ENCODE measurements around the gene ADA.

Gene ADA

GRCh38 chr20:44632103-44632752 is 19.3 kb downstream of the ADA start:
- TF ChIP-seq POLR2AphosphoS5 (IDR thresholded peaks at IDR 0.05; ENCODE audit: low read depth, low read length) (no peak), SIN3A (IDR thresholded peaks at IDR 0.05; ENCODE audit: borderline replicate concordance, insufficient read depth, low read length) (no peak), FOXP2 (optimal IDR thresholded peaks at IDR 0.05; ENCODE audit: borderline replicate concordance, extremely low read depth, extremely low read length, insufficient read depth) (no peak), TAF1 (IDR thresholded peaks at IDR 0.05; ENCODE audit: borderline replicate concordance, insufficient read depth, low read length) (no peak), REST (IDR thresholded peaks at IDR 0.05; ENCODE audit: insufficient read depth in 1 of 2, low read depth in 2 of 2, low read length in 2 of 2) (no peak)

- TF ChIP-seq TAF1 (IDR thresholded peaks at IDR 0.05; ENCODE audit: borderline replicate concordance, insufficient read depth, low read length): no peak
- no peak for TF ChIP-seq REST (IDR thresholded peaks at IDR 0.05; ENCODE audit: insufficient read depth in 1 of 2, low read depth in 2 of 2, low read length in 2 of 2)
- TF ChIP-seq FOXP2 (optimal IDR thresholded peaks at IDR 0.05; ENCODE audit: borderline replicate concordance, extremely low read depth, extremely low read length, insufficient read depth): no peak
- no peak for TF ChIP-seq POLR2AphosphoS5 (IDR thresholded peaks at IDR 0.05; ENCODE audit: low read depth, low read length)
- TF ChIP-seq SIN3A (IDR thresholded peaks at IDR 0.05; ENCODE audit: borderline replicate concordance, insufficient read depth, low read length): no peak
These were observed 21.2 kb downstream of the ADA start for GRCh38 chr20:44630297-44630696.

GRCh38 chr20:44629542-44629941 is 22.0 kb downstream of the ADA start:
- TF ChIP-seq POLR2AphosphoS5 (IDR thresholded peaks at IDR 0.05; ENCODE audit: low read depth, low read length) (no peak), REST (IDR thresholded peaks at IDR 0.05; ENCODE audit: insufficient read depth in 1 of 2, low read depth in 2 of 2, low read length in 2 of 2) (no peak), FOXP2 (optimal IDR thresholded peaks at IDR 0.05; ENCODE audit: borderline replicate concordance, extremely low read depth, extremely low read length, insufficient read depth) (no peak), TAF1 (IDR thresholded peaks at IDR 0.05; ENCODE audit: borderline replicate concordance, insufficient read depth, low read length) (no peak), SIN3A (IDR thresholded peaks at IDR 0.05; ENCODE audit: borderline replicate concordance, insufficient read depth, low read length) (no peak)

GRCh38 chr20:44629017-44629385 is 22.5 kb downstream of the ADA start:
- TF ChIP-seq FOXP2 (optimal IDR thresholded peaks at IDR 0.05; ENCODE audit: borderline replicate concordance, extremely low read depth, extremely low read length, insufficient read depth): no peak
- TF ChIP-seq SIN3A (IDR thresholded peaks at IDR 0.05; ENCODE audit: borderline replicate concordance, insufficient read depth, low read length): no peak
- TF ChIP-seq POLR2AphosphoS5 (IDR thresholded peaks at IDR 0.05; ENCODE audit: low read depth, low read length): no peak
- TF ChIP-seq REST (IDR thresholded peaks at IDR 0.05; ENCODE audit: insufficient read depth in 1 of 2, low read depth in 2 of 2, low read length in 2 of 2): no peak
- no peak for TF ChIP-seq TAF1 (IDR thresholded peaks at IDR 0.05; ENCODE audit: borderline replicate concordance, insufficient read depth, low read length)

All from PFSK-1 (cell line).